NCI-H69 (cell line): Measurements from ENCODE around the gene SESTD1.

Experiments used
- DNase-seq: peaks from one replicate; lab custom pipeline; 2025; lab: John Stamatoyannopoulos, UW

Gene SESTD1, protein sequence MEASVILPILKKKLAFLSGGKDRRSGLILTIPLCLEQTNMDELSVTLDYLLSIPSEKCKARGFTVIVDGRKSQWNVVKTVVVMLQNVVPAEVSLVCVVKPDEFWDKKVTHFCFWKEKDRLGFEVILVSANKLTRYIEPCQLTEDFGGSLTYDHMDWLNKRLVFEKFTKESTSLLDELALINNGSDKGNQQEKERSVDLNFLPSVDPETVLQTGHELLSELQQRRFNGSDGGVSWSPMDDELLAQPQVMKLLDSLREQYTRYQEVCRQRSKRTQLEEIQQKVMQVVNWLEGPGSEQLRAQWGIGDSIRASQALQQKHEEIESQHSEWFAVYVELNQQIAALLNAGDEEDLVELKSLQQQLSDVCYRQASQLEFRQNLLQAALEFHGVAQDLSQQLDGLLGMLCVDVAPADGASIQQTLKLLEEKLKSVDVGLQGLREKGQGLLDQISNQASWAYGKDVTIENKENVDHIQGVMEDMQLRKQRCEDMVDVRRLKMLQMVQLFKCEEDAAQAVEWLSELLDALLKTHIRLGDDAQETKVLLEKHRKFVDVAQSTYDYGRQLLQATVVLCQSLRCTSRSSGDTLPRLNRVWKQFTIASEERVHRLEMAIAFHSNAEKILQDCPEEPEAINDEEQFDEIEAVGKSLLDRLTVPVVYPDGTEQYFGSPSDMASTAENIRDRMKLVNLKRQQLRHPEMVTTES

DNA sequence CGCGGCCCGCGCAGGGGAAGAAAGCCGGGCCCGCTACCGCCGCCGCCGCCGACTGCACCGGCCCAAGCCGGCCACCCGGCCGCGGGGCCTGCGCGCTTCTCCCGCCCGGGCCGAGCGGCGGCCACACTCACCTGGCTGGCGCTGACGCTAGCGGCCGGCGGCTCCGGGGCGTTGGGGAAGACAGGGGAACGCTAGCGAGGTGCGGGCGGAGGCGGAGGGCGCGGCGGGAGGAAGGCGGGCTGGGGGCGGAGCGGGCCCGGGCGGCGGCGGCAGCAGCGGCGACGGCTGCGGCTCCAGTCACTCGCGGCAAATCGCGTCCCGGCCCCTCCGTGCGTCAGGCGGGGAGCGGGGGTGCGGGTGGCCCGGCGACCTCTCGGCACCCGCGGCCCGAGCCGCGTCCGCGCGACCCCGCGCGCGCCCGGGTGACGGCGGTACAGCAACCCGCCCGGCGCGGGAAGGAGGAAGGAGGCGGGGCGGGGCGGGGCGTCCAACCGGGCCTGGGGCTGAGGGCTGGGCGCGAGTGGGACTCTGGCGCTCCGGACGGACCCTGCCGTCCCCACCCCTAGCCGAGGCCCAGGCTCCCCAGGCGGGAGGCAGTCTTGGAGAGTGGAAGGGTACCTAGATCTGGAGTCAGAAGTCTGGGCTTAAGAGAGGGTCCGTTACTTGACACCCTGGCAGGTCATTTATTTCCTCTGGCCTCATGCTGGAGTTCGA, at the start of gene SESTD1:
Gene SESTD1, minus strand, starts transcription at position 465 of the 714 bp plus-strand sequence. CDS start 72,991 bp downstream, outside the sequence.
- peak; percentile 75 for DNase-seq

DNA sequence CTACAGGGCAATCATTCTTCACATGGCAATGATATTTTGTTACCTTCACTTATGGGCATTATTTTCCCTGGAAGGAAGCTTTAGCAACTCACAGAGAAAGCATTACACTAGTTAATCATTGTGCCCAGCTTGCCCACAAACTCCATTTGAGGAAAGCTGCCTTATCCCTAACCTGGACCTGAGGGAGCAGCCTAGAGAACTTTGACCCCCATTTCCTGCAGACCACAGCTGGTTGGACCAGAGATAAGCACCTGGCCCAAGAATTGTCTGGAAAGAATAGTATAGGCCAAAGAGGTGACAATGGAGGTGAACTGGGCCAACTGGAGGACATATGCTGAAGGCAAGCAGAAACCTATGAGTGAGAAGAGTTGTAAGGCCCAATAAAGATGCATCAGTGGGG, 48.4 kb upstream of the SESTD1 start:
- no peak for DNase-seq

DNA sequence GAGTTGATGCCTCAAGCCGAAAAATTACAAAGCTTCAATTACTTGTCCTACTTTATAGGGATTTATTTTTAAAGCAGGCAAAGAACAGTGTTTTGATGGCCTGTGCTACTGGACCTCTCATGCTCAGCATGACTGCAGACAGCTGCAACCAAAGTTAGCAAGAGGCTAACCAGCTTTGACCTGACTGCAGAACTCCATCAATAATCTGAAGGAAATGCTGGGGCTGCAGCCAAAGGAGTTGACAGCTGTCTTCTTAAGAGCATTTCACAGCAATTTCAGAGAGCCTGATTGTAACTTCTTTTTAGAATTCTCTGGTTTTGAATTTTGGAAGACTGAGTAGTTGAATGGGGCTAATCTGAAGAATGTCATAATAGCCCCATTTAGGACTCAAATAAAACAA, 46.5 kb upstream of the SESTD1 start:
- DNase-seq = peak; percentile 39

DNA sequence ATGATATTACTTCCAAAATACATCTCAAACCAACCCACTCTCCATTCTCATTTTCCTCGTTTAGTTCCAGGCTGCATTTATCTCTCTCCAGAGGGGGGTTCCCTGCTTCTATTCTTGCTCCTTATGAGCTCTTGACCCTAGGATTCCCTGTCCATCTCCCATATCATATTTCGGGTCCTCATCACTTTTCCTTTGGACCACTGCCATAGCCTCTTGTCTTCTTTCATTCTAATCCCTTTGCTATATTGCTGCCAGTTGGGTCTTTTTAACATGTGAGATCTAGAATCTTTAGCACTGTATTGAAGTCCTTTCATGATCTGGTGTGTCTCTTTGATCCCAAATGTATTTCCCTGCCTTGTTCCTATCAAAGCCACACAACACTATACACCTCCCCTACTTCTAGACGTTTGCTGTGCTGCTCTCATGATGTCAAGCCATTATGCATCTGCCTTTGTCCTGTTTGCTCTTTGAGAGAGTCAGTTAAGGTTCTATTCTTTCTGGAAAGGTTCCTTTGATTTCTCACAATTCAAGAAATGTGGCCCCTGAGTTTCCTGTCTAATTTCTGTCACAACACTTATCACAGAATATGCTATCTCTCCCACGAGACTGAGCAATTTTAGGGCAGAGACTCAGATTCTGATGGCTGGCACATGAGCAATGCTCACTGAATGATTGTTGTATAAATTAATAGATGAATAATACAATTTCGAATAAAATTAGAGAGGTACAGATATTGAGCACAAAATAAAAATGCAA, 43.2 kb upstream of the SESTD1 start:
- DNase-seq = peak; percentile 5

DNA sequence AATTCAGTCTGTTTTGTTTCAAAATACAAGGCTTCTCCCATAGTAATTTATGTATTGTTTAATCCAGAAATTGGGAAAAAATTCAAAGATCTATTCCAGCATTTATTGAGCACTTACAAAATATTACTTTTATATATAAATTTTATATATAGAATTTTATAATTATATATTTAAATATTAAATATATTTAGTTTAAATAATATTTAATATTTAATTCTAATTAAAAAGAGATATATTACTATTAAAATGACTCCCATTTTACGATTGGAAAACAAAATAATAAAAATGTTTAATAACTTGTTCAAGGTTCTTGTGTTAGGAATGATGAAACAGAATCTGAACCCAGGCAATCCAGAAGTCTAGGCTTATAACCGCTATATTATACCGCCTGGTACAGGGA, 40.5 kb upstream of the SESTD1 start:
- DNase-seq = no peak

DNA sequence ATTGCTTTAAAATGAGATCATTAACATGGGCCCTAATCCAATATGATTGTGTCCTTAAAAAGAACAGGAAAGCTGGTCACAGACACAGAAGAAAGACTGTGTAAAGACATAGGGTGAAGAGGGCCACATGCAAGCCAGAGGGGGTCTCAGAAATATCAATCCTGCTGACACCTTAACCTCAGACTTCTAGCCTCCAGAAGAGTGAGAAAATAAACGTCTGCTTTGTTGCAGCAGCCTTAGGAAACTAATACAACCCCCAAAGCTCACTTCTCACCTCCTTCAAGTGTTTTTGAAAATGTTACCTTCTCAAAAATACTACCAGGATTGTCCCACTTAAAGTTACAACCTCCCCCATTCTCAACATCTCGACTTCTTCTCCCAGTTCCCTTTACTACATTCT, 39.8 kb upstream of the SESTD1 start:
- DNase-seq = peak; percentile 32

DNA sequence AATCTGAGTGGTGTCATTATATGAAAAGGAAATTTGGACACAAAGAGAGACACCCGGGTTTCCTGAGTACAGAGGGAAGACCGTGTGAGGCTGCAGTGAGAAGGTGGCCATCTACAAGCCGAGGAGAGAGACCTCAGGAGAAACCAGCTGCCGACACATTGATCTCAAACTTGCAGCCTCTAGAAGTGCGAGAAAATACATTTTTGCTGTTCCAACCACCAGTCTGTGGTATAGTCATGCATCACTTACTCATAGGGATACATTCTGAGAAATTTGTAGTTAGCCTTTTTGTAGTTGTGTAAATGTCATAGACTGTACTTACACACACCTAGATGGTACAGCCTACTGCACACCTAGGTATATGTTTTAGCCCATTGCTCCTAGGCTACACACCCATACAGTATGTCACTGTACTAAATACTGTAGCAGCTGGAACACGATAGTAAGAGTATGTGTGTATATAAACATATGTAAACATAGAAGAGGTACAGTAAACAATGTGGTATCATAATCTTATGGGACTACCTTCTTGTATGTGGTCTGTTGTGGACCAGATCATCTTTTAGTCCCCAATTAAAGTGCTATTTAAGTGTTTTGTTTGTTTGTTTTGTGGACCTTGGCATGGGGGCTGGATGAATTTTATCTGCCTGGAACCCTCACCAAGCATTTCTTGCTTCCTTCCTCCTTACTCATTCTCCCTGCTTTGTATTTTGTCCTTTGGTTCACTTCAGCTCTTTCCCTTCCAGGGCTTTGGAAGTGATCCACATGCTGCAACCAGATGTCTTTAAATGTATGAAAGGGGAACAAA, 38.3 kb upstream of the SESTD1 start:
- DNase-seq = peak; percentile 72

DNA sequence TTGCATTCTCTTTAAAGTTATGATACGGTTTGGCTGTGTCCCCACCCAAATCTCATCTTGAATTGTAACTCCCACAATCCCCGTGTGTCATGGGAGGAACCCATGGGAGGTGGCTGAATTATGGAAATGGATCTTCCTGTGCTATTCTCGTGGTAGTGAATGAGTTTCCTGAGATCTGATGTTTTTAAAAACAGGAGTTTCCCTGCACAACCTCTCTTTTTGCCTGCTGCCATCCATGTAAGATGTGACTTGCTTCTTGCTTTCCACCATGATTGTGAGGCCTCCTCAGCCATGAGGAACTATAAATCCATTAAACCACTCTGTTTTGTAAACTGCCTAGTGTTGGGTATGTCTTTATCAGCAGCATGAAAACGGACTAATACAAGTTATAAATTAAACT, 37.5 kb upstream of the SESTD1 start:
- DNase-seq = no peak

DNA sequence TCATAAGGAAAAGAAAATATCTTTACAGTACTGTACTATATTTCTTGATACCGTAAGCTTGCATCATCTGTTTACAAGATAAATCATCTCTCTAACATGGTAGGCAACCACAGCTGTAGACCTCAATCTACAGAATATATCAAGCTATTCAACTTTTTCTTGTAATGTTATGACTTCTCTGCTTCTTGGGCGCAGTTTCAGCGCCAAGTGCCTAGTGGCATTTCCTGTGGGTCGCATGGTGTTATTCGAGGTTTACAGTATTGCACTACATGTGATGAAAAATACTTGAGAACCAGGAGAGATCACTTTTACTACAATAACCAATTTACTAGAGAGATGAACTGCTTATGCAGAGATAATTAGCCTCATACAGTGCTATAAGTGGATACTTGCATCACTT, 34.0 kb upstream of the SESTD1 start:
- peak; percentile 8 for DNase-seq

DNA sequence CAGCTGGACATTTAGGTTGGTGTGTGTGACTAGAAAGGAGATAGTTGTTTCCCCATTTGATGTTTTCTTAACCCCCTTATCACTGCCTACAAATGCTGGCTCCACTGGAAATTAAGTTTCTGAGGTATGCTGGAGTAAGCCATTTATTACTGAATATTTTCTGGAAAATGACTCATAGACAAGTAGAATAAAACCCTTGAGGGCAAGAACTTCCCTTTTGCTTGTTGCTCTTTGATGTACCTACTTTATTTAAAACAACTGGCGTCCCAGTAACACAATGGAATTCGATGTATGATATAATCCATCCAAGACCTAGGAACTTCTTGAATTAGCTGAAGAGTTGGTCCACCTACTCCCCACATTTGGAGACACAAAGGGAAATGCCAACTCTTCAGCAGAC, 33.3 kb upstream of the SESTD1 start:
- no peak for DNase-seq

DNA sequence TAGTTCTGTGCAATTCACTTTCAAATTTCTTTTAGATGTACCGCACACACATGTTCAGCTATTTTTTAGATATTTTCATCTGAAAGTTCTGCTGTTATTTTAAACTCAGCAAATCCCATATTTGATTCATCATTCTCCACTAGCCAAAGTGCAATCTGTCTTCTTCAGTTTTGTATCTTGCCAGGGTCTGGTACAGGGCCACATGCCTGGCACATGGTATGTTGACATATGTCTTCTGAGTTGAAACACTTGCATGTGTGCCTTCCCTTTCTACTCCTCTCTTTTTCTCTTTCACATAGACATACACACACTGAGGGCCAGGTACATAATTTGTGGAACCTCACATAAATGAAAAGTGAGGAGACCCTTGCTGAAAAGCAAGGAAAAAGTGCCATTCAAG, 25.7 kb upstream of the SESTD1 start:
- DNase-seq = no peak

DNA sequence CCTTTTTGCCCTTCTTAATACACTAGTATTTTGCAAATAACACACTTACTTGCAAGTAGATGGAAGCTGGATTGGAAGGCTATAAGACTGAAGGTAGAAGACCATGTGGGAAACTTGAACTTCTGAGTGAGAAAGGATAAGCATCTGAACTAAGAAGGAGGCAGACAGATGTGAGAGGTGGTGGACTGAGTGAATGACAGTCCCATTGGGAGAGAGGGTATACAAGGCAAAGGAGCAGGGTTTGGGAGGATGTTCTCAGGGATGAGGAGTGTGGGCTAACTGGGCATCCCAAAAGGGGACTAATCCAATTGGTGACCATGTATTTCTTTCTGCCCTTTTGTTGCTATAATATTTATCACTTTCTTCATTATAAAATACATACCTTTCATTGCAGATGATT, 20.4 kb upstream of the SESTD1 start:
- no peak for DNase-seq

DNA sequence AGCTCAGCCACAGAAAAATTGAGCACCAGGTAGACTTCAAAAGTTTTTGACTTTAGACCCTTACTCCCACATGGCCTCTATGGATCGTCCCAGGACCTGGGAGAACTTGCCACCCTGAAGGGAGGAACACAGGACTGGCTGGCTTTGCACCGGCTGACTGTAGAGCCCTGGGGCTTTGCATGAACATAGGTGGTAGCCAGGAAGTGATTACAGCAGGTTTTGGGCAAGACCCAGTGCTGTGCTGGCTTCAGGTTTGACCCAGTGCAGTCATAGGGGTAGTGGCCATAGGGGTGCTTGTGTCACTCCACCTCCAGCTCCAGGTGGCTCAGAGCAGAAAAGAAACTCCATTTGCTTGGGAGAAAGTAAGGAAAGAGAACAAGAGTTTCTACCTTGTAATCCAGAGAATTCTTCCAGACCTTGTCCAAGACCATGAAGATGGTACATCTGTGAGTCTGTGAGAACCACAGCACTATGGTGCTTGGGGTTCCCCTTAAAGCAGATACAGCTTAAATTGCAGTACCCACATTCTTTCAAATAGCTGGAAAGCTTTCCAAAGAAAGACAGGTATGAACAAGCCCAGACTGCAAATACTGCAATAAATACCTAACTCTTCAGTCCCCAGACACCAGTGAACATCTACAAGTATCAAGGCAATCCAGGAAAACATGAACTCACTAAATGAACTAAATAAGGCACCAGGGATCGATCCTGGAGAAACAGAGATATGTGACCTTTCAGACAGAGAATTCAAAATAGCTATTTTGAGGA, 13.0 kb upstream of the SESTD1 start:
- DNase-seq = no peak

DNA sequence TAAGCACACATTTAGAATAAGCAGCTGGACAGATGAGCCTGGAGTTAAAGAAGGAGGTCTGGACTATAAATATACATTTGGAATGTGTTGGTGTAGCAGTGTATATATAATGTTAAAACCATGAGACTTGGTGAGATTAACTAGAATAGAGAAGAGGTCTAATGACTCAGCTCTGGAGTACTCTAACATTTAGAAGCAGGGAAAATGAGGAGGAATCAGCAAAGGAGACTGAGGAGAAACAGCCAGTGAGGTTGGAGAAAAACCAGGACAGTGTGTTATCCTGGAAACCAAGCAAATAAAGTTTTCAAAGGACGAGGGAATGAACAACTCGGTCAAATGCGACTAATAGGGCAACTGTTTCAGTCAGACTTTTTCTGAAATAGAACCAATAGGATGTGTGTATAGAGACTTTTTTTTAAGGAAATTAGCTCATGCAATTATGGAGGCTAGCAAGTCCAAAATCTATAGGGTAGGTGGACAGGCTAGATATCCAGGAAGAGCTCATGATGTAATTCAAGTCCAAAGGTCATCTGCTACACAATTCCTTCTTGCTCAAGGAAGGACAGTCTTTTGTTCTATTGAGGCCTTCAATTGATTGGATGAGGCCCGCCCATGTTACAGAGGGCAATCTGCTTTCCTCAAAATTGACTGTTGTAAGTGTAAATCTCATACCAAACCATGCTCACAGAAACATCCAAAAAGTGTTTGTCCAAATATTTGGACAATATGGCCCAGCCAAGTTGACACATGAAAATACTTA, 10.8 kb upstream of the SESTD1 start:
- DNase-seq = peak; percentile 9

DNA sequence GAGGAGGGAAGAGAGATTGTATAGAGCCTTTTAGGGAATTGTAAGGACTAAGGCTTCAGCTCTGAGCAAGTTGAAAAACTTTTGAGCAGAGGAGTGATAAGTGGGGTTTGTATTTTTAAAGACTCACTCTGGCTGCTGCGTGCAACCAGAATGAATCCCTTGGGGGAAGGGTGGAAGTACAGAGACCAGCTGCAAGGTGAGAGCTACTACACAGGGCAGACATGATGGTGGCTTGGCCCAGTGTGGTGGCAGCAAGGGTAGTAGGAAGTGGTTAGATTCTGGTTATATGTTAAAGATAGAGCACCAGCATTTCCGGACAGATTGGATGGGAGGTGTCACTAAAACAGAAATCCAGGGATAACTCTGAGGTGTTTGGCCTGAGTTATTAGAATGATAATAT, 10.1 kb upstream of the SESTD1 start:
- peak; percentile 42 for DNase-seq

DNA sequence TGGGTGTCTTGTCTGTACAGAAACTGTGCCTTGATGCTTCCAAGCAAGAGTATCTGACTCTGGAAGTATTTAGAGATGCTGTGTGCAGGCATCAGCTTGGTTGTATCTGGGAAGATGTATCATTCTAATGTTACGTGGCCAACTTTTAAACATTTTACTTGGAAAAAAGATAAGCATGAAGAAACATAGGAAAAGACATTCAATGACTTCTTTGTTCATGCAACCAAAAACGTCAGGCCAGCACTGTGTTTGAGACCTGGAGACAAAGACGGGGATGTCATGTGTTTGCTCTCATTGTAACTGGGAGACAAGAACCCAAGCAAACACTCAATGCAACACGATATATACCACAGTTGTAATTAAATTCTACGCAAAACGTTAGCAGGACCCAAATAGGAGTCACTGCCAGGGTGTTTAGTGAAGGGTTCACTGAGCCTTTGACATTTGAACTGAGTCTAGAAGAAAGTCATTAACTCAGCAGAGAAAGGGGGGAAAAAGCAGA, 8.9 kb upstream of the SESTD1 start:
- peak; percentile 84 for DNase-seq

DNA sequence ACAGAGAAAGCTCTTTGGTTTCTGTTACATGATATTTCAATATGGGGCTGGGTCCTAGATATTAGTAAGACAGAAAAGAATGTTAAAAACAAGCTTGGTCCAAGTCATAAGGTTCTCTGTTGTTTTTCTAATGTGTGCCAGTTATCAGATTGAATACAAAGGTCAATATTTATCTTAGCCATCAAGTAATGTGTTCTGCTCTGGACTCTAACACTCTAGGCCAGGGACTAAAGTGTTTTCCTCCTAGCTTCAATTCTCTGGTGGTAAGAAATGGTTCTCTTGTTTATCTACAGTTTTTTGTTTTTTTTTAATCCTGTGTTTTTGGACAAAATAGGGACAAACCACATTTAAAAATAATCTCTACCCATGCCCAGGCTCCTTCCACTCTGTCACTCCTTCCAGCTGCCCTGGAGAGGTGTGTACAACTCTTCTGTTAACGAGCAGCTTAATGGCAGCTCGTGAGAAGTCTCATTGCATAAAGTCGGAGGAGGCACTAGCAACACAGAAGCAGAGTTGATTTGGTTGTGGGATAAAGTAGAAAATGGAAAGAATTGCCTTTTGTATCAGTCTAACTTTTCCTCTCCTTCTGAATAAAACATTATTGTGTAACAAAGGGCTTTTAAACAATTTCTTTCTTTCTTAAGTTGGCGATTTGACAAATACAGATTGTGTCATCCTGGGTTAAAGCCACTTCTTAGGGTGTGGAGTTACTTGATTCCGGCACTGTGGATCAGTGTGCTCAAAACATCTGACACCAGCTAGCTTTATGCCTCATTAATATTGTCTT, 8.0 kb upstream of the SESTD1 start:
- DNase-seq = peak; percentile 76

DNA sequence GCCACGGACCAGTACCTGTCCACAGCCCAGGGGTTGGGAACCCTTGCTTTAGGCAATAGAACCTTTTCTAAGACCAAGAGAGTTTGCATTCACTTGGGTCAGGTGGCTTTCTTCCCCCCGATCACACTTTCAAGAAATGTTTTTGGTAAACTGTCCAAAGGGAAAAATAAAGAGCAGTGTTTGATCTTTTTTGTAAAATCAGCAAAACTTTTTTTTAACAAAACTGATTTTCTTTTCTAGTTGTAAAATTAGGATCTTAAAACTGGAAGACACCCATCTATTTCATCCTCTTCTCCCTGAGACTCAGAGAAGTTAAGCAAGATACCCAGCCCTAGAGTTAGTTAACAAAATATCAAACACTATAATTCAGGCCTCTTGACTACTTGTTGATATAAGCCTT, 6.1 kb upstream of the SESTD1 start:
- DNase-seq = no peak
